ENCODE results near the gene PIEZO2. TPM values are rescaled to one million over a fixed set of nuclear protein-coding genes. Genes with fewer than 3 reads are reported as not detected.

PIEZO2 gene
- total RNA-seq, 3 donors from 2014 or later (not counting 1 experiment from before 2014, with no cell fraction given): not detected

GRCh38 chr18:10671441-10671840, 477.9 kb downstream of the PIEZO2 start:
- intact Hi-C loops (cut with micrococcal nuclease): no loop called here
- H3K9me3 Mint-ChIP-seq: no peaks in the 10 kb centered on the region
- no peak for TF ChIP-seq CTCF (IDR thresholded peaks at IDR 0.05)
- no peaks in the 10 kb centered on the region for H3K4me1 ChIP-seq (ENCODE audit: control insufficient read depth, insufficient read depth, low read length)
- no peak overlapping the region for H3K4me3 Mint-ChIP-seq
- no peaks in the 10 kb centered on the region for H3K27me3 ChIP-seq (ENCODE audit: control insufficient read depth, insufficient read depth, low read length)
- H3K27me3 Mint-ChIP-seq (ENCODE audit: low read depth in 2 of 2): no peaks in the 10 kb centered on the region
- no peaks in the 10 kb centered on the region for H3K36me3 ChIP-seq (ENCODE audit: control insufficient read depth, insufficient read depth, low read length)
- ATAC-seq: no peak
- no peaks in the 10 kb centered on the region for H3K4me1 Mint-ChIP-seq
- H3K27ac Mint-ChIP-seq: no peak overlapping the region
- no peak for DNase-seq
- no peaks in the 10 kb centered on the region for H3K36me3 Mint-ChIP-seq
- no peak overlapping the region for H3K4me3 ChIP-seq (ENCODE audit: low read length)
- no peaks in the 10 kb centered on the region for H3K9me3 ChIP-seq (ENCODE audit: control insufficient read depth, insufficient read depth, low read length)
- no peak overlapping the region for H3K27ac ChIP-seq (ENCODE audit: low read length)
- 85% methylated on average over 4 of the region's 4 CpGs for WGBS (ENCODE audit: insufficient coverage)

- ATAC-seq: no peak
These were observed 478.5 kb downstream of the PIEZO2 start for GRCh38 chr18:10670856-10671255.

GRCh38 chr18:10669441-10670100, 479.8 kb downstream of the PIEZO2 start:
- intact Hi-C loops (cut with micrococcal nuclease): no loop called here
- Mint-ChIP-seq H3K36me3 (no peaks in the 10 kb centered on the region), H3K4me3 (no peak overlapping the region), H3K27me3 (ENCODE audit: low read depth in 2 of 2) (no peaks in the 10 kb centered on the region), H3K4me1 (no peaks in the 10 kb centered on the region), H3K9me3 (no peaks in the 10 kb centered on the region), H3K27ac (no peak overlapping the region)
- no peaks in the 10 kb centered on the region for H3K9me3 ChIP-seq (ENCODE audit: control insufficient read depth, insufficient read depth, low read length)
- H3K27me3 ChIP-seq (ENCODE audit: control insufficient read depth, insufficient read depth, low read length): no peaks in the 10 kb centered on the region
- H3K4me1 ChIP-seq (ENCODE audit: control insufficient read depth, insufficient read depth, low read length): no peaks in the 10 kb centered on the region
- 92% methylated on average over 5 of the region's 7 CpGs for WGBS (ENCODE audit: insufficient coverage)
- H3K27ac ChIP-seq (ENCODE audit: low read length): no peak overlapping the region
- H3K36me3 ChIP-seq (ENCODE audit: control insufficient read depth, insufficient read depth, low read length): no peaks in the 10 kb centered on the region
- DNase-seq (no peak), ATAC-seq (no peak)
- no peak for TF ChIP-seq CTCF (IDR thresholded peaks at IDR 0.05)
- no peak overlapping the region for H3K4me3 ChIP-seq (ENCODE audit: low read length)

More at GRCh38 chr18:10670856-10671255, 478.5 kb downstream of the PIEZO2 start:
- no peaks in the 10 kb centered on the region for H3K9me3 Mint-ChIP-seq
- no peak overlapping the region for H3K4me3 ChIP-seq (ENCODE audit: low read length)
- TF ChIP-seq CTCF (IDR thresholded peaks at IDR 0.05): no peak
- H3K9me3 ChIP-seq (ENCODE audit: control insufficient read depth, insufficient read depth, low read length): no peaks in the 10 kb centered on the region
- no peak overlapping the region for H3K27ac Mint-ChIP-seq
- H3K27ac ChIP-seq (ENCODE audit: low read length): no peak overlapping the region
- DNase-seq: no peak
- H3K4me3 Mint-ChIP-seq: no peak overlapping the region
- no peaks in the 10 kb centered on the region for H3K27me3 ChIP-seq (ENCODE audit: control insufficient read depth, insufficient read depth, low read length)
- H3K36me3 ChIP-seq (ENCODE audit: control insufficient read depth, insufficient read depth, low read length): no peaks in the 10 kb centered on the region
- intact Hi-C loops (cut with micrococcal nuclease): no loop called here
- WGBS (ENCODE audit: insufficient coverage): 80% methylated on average over 5 of the region's 5 CpGs
- H3K36me3 Mint-ChIP-seq: no peaks in the 10 kb centered on the region
- no peaks in the 10 kb centered on the region for H3K4me1 ChIP-seq (ENCODE audit: control insufficient read depth, insufficient read depth, low read length)
- H3K27me3 Mint-ChIP-seq (ENCODE audit: low read depth in 2 of 2): no peaks in the 10 kb centered on the region
- no peaks in the 10 kb centered on the region for H3K4me1 Mint-ChIP-seq

GRCh38 chr18:10663750-10664149, 485.6 kb downstream of the PIEZO2 start:
- H3K36me3 ChIP-seq (ENCODE audit: control insufficient read depth, insufficient read depth, low read length): no peaks in the 10 kb centered on the region
- no peaks in the 10 kb centered on the region for H3K4me1 ChIP-seq (ENCODE audit: control insufficient read depth, insufficient read depth, low read length)
- no peaks in the 10 kb centered on the region for H3K9me3 ChIP-seq (ENCODE audit: control insufficient read depth, insufficient read depth, low read length)
- ATAC-seq (no peak), DNase-seq (no peak)
- peaks cover 0 to 6% of the 10 kb centered on the region in 2 donors for H3K27me3 Mint-ChIP-seq (ENCODE audit: low read depth in 2 of 2)
- no peak overlapping the region for H3K4me3 ChIP-seq (ENCODE audit: low read length)
- no peaks in the 10 kb centered on the region for H3K36me3 Mint-ChIP-seq
- H3K27ac ChIP-seq (ENCODE audit: low read length): no peak overlapping the region
- no peak overlapping the region for H3K4me3 Mint-ChIP-seq
- no peak overlapping the region for H3K27ac Mint-ChIP-seq
- no peaks in the 10 kb centered on the region for H3K9me3 Mint-ChIP-seq
- 85% methylated on average over 9 of the region's 9 CpGs for WGBS (ENCODE audit: insufficient coverage)
- H3K4me1 Mint-ChIP-seq: no peaks in the 10 kb centered on the region
- intact Hi-C loops (cut with micrococcal nuclease): no loop called here
- no peaks in the 10 kb centered on the region for H3K27me3 ChIP-seq (ENCODE audit: control insufficient read depth, insufficient read depth, low read length)
- no peak for TF ChIP-seq CTCF (IDR thresholded peaks at IDR 0.05)
